Stimulated activated CD8-positive, alpha-beta memory T cell treated with anti-CD3 and anti-CD28 coated beads, Interleukin-12 subunit alpha, Interleukin-12 subunit beta, amount 100 ng/mL, for 24 hours (primary cell): ENCODE data around the gene LRRC56.

Experiments used
- DNase-seq: peaks from one replicate; pipeline ENCODE4 v3.0.0-alpha.2; 2020; ENCODE audit errors: extremely low read depth

The LRRC56 gene

DNA sequence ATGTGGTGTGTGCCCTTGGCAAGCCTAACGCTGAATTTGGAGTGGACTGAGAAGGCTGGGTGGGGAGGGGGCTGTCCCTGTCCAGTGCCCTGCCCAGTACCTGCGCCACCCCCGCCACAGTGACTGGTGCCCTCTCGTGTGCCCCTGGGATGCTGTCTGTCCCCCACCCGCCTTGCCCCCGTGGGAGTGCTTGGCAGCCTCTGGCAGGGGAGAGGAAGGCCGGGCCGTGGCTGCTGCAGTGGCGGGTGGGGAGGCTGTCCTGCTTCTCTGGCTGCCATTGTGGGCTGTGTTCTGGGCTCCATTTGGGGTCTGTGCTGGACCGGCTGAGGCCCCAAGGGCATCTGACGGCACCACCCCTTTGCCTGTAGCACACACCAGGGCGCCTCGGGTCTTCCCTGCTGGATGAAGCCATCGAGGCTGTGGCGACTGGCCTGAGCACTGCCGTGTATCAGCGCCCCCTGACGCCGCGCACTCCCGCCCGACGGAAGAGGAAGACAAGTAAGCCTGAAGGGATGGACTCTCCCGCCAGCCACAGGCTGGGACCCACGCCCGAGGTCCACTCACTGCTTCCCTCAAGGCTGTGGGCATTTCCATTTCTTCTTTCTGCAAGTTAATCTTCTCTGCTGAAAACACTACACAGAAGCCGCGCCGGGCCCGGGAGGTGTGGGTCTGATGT lies 60.8 kb downstream of the LRRC56 start:
- no peak for DNase-seq

DNA sequence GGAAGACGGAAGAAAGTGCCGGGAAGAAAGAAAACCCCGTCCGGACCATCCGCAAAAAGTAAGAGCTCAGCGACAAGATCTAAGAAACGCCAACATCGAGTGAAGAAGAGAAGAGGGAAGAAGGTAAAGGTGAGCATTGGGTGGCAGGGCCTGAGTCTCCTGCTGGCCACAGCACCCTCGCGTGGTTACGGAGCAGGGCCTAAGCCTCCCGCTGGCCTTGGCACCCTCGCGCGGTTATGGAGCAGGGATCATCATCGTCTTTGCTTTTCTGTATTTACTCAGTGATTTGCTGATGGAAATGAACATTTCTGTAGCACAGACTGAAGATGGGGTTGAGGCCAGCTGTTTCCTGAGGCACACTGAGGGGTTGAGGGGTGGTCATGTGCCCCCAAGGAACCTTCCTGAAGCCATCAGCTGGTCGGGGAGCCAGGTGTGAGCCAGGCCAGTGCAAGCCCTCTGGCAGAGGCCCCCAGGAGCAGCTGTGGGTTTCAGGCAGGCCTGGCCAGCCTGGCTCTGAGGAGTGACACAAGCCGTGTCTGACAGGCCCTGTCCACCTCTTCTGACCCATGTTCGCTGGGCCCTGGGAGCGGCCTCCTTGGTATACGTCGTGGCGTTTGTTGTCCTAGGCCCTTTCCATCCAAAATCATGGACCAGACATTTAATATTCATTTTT lies 64.4 kb downstream of the LRRC56 start:
- DNase-seq: no peak

DNA sequence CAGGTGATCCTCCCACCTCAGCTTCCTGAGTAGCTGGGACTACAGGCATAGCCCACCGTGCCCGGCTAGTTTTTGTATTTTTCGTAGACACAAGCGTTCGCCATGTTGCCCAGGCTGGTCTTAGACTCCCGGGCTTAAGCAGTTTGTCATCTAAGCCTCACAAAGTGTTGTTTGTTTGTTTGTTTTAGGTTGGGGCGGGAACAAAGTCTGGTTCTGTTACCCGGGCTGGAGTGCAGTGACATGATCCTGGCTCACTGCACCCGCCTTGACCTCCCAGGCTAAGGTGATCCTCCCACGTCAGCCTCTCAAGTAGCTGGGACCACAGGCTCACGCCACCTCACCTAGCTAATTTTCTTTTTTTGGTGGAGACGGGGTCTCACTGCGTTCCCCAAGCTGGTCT lies 65.8 kb downstream of the LRRC56 start:
- DNase-seq: no peak
